Mesothelial cell of epicardium (in vitro differentiated cells): ENCODE measurements around the gene YARS2. TPM values are rescaled to one million over a fixed set of nuclear protein-coding genes. Genes with fewer than 3 reads are reported as not detected.

Source experiments
- DNase-seq, 2 experiments: peaks; one replicate each; pipeline ENCODE4 v3.0.0; 2021; ENCODE audit warnings: low spot score in 2 of 2; ENCODE audit not compliant: unreplicated experiment in 2 of 2
- H3K27ac Mint-ChIP-seq: 2 replicates; pipeline ENCODE4 v1.8.0; 2021; ENCODE audit warnings: mixed read lengths
- H3K27me3 Mint-ChIP-seq: 2 replicates; pipeline ENCODE4 v1.8.0; 2021; ENCODE audit warnings: low read depth, mixed read lengths
- H3K36me3 Mint-ChIP-seq: 2 replicates; pipeline ENCODE4 v1.8.0; 2021; ENCODE audit warnings: mixed read lengths
- H3K4me1 Mint-ChIP-seq: 2 replicates; pipeline ENCODE4 v1.8.0; 2021; ENCODE audit warnings: mixed read lengths
- H3K4me3 Mint-ChIP-seq: 2 replicates; pipeline ENCODE4 v1.8.0; 2021; ENCODE audit warnings: mild to moderate bottlenecking, moderate library complexity, mixed read lengths
- H3K9me3 Mint-ChIP-seq: 2 replicates; pipeline ENCODE4 v1.8.0; 2021; ENCODE audit warnings: mixed read lengths
- total RNA-seq: library from RNA; stranded (reverse); gene quantifications from 3 replicates; pipeline ENCODE4 v1.2.1, GENCODE V29; 2021
- TF ChIP-seq, protein P1 (sequence below): fragments of 200-600 bp; sonication (generic); IDR thresholded peaks from one replicate; pipeline ENCODE4 v1.5.0; 2021; ENCODE audit warnings: antibody characterized with exemption; ENCODE audit not compliant: unreplicated experiment

YARS2 gene
- total RNA-seq, 1 donor from 2014 or later = 21.7 TPM

DNA sequence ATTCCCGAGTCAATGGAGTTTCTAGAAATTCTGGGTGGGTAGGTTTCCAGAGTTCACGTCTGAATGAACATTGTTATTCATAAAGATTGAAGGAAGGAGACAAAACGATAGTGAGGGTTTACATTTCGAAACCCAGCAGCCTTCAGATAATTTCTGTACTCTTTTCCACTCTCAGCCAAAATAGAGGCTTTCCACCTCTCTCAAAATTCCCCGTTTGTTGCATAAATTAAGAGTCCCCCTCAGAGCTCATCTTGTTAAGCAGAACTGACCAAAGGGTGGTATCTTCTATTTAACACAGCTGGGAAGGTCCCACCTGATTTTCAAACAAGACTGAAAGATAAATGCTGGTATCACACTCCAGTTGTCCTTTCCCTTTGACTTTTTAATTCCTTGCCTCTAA, 21.5 kb upstream of the YARS2 start:
- Mint-ChIP-seq H3K27ac (no peak overlapping the region), H3K4me3 (no peak overlapping the region), H3K4me1 (peaks cover 19% of the 10 kb centered on the region), H3K36me3 (no peaks in the 10 kb centered on the region), H3K9me3 (no peaks in the 10 kb centered on the region), H3K27me3 (no peaks in the 10 kb centered on the region)
- no peak for DNase-seq
- TF ChIP-seq, protein P1, sequence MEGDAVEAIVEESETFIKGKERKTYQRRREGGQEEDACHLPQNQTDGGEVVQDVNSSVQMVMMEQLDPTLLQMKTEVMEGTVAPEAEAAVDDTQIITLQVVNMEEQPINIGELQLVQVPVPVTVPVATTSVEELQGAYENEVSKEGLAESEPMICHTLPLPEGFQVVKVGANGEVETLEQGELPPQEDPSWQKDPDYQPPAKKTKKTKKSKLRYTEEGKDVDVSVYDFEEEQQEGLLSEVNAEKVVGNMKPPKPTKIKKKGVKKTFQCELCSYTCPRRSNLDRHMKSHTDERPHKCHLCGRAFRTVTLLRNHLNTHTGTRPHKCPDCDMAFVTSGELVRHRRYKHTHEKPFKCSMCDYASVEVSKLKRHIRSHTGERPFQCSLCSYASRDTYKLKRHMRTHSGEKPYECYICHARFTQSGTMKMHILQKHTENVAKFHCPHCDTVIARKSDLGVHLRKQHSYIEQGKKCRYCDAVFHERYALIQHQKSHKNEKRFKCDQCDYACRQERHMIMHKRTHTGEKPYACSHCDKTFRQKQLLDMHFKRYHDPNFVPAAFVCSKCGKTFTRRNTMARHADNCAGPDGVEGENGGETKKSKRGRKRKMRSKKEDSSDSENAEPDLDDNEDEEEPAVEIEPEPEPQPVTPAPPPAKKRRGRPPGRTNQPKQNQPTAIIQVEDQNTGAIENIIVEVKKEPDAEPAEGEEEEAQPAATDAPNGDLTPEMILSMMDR = no peak

DNA sequence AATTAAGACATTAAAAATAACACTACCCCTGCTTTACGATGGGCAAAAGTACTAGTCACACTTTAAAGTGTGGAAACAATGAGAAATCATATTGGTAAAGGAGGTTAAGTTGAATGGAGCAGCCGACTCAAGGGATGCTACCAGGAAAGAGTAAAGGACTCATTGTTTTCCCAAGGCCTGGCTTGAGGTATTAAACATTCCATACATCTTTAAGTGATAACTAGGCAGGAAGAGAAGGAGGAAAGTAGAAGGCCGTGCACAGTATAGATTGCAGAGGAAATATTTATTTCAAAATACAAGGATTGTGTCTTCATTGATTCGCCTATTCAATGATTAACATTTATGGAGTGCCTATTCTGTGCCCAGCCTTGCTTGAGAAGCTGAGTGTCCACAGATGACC, 20.6 kb upstream of the YARS2 start:
- Mint-ChIP-seq H3K4me1 (peaks cover 19% of the 10 kb centered on the region), H3K27me3 (no peaks in the 10 kb centered on the region), H3K9me3 (no peaks in the 10 kb centered on the region), H3K36me3 (no peaks in the 10 kb centered on the region), H3K4me3 (no peak overlapping the region), H3K27ac (no peak overlapping the region)
- DNase-seq = no peak
- TF ChIP-seq, protein P1 = no peak

DNA sequence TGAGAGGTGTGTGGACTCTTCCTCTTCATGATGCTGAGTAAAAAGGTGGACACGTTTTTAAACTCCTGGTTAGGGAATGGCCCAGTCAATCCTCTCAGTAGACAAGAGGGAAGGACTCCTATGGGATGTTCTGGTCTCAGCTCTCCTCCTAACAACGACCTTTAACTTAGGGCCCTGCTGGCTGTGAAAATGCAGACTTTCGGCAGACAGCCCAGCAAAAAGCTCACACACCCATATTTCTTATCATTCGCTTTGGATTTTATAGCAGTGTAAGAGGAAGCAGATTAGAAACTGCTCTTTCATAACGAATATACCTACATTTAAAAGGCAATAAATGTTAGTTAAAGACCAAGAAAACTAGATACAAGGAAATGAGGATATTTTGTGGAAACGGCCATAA, 18.0 kb upstream of the YARS2 start:
- Mint-ChIP-seq H3K27me3 (no peaks in the 10 kb centered on the region), H3K9me3 (no peaks in the 10 kb centered on the region), H3K4me3 (no peak overlapping the region), H3K4me1 (peaks cover 10% of the 10 kb centered on the region), H3K27ac (no peak overlapping the region), H3K36me3 (no peaks in the 10 kb centered on the region)
- TF ChIP-seq, protein P1 = no peak
- DNase-seq = no peak

- Mint-ChIP-seq H3K9me3 (peaks cover 3% of the 10 kb centered on the region), H3K4me1 (peaks cover 13% of the 10 kb centered on the region), H3K4me3 (no peak overlapping the region), H3K27me3 (peaks cover 1% of the 10 kb centered on the region), H3K36me3 (no peaks in the 10 kb centered on the region), H3K27ac (no peak overlapping the region)
- DNase-seq = no peak
- TF ChIP-seq, protein P1 = no peak
Measured at GRCh38 chr12:32770141-32770540, 14.4 kb upstream of the YARS2 start.

- Mint-ChIP-seq H3K36me3 (no peaks in the 10 kb centered on the region), H3K9me3 (peaks cover 3% of the 10 kb centered on the region), H3K27ac (no peak overlapping the region), H3K27me3 (peaks cover 1% of the 10 kb centered on the region), H3K4me3 (no peak overlapping the region), H3K4me1 (peaks cover 9% of the 10 kb centered on the region)
- TF ChIP-seq, protein P1 = no peak
- no peak for DNase-seq
Measured at GRCh38 chr12:32768518-32768917, 12.8 kb upstream of the YARS2 start.

DNA sequence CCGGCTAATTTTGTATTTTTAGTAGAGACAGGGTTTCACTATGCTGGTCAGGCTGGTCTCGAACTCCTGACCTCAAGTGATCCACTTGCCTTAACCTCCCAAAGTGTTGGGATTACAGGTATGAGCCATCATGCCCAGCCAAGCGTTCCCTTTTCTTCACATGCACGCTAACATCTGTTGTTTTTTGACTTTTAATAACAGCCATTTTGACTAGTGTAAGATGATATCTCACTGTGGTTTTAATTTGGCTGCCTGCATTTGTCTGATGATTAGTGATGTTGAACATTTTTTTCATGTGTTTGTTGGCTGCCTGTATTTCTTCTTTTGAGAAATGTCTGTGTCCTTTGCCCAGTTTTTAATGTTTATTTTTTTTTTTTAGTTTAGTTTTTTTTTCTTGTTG, 10.2 kb upstream of the YARS2 start:
- H3K36me3 Mint-ChIP-seq = no peaks in the 10 kb centered on the region
- no peak overlapping the region for H3K27ac Mint-ChIP-seq
- no peak for DNase-seq
- peaks cover 3% of the 10 kb centered on the region for H3K9me3 Mint-ChIP-seq
- peaks cover 1% of the 10 kb centered on the region for H3K27me3 Mint-ChIP-seq
- TF ChIP-seq, protein P1 = no peak
- H3K4me1 Mint-ChIP-seq = peaks cover 9% of the 10 kb centered on the region
- no peak overlapping the region for H3K4me3 Mint-ChIP-seq
